Hematopoietic multipotent progenitor cell treated with erythropoietin and hydrocortisone succinate and interleukin-3 and kit ligand, for 6 days (in vitro differentiated cells): ENCODE measurements around the gene MSL2.
A peak's percentile ranks its signal among the peaks of the same experiment; 100 is the strongest.
"Not testable (repeated sequence)": the region's sequence is repeated elsewhere in the genome, so short reads cannot be mapped to it uniquely, and the experiment has no call there.

Experiments used
- DNase-seq: peaks from one replicate; pipeline ENCODE4 v3.0.0-alpha.2; 2015

Gene MSL2

GRCh38 chr3:136192195-136192594 is 3.9 kb downstream of the MSL2 start:
- not testable (repeated sequence) for DNase-seq

- DNase-seq, result no peak
Measured at GRCh38 chr3:136189859-136190617, 6.1 kb downstream of the MSL2 start.

DNA sequence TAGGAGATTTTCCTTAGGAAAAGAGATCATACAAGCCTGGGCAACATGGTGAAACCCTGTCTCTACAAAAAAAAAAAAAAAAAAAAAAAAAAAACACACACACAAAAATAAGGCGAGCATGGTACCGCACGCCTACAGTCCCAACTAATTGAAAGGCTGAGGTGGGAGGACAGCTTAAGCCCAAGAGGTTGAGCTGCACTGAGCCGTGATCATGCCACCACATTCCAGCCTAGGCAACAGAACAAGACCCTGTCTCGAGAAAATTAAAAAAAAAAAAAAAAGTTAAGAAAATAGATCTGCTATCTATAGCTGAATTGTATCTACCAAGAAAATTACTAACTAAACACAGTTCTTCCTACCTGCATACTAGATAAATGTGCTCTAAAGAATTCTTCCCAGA is 7.1 kb downstream of the MSL2 start:
- no peak for DNase-seq

DNA sequence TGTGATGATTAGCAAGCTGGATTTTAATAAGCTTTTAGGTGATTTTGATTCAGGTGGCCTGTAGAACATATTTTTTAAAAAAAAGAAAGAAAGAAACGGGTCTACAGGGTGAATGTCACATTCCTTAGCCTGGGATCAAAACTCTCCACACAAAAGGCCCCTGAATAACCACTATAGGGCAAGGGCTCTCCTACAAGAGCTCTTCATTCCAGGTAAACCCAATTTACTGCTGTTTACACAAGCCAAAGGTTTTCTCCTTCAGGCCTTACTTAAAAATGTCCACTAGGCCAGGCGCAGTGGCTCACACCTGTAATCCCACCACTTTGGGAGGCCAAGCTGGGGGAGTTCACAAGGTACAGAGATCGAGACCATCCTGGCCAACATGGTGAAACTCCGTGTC is 8.3 kb downstream of the MSL2 start:
- DNase-seq, result no peak

DNA sequence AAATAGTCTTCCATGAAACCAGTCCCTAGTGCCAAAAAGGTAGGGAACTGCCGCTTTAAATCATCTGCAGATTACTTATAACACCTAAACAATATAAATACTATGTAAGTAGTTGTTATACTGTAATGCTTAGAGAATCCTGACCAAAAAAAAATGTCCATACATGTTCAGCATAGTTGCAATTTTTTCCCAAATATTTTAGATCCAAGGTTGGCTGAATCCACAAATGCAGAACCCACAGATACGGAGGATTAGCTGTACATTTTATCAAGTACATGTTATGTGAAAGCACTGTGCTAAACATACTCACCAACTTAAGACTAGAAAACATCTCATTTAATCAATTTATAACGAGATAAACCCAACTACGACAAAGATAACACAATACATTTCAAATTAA is 9.3 kb downstream of the MSL2 start:
- no peak for DNase-seq

GRCh38 chr3:136186344-136186743 is 9.8 kb downstream of the MSL2 start:
- DNase-seq, result no peak

DNA sequence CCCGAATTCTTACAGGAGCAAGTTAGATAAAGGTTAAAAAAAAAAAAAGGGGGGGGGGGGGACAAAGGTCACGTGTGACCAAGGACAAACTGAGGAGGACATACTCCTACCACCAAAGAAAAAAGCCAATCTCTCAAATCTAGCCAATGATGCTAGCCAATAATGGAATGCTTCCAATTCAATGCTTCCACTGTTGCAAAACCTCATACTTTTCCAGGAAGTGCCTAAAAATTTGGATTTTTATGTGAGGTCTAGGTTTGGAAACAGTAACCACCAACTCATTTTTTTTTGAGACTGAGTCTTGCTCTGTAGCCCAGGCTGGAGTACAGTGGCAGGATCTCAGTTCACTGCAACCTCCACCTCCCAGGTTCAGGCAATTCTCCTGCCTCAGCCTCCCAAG is 11.4 kb downstream of the MSL2 start:
- DNase-seq, result no peak

DNA sequence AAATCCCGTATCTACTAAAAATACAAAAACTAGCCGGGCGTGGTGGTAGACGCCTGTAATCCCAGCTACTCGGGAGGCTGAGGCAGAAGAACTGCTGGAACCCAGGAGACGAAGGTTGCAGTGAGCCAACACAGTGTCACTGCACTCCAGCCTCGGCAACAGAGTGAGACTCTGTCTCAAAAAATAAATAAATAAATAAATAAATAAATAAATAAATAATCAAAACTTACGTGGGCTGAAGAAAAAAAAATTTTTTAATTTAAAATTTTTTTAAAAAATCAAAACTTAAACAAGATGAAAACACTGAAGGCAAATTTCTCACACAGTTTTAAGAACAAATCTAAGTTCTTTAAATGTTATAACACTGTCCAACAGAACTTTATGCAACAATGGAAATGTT is 14.4 kb downstream of the MSL2 start:
- DNase-seq, result no peak

GRCh38 chr3:136177876-136178275 is 18.3 kb downstream of the MSL2 start:
- no peak for DNase-seq

DNA sequence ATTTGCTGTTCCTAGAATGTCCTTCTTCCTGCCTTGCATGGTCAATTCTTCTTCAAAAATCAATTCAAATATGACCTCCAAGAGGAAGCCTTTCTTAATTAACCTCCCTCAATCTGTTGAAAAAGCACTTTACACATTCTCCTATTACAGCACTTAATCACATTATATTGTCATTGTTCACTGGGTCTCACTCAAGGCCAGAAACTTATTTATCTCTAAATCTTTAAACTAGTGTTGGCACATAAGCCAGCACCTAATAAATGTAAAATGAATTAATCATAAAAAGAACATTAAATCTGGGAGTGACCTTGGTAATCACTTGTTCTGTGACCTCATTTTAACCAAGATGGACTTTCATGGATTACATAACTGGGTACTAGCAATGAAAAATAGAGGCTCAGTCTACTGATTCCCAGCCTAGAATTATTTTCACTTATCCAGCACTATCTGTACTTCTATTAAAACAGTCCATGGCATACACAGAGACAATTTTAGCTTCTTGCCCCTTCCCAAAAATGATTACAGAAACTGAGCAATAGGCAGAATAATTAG is 22.1 kb downstream of the MSL2 start:
- no peak for DNase-seq

- no peak for DNase-seq
Measured at GRCh38 chr3:136171097-136171542, 25.0 kb downstream of the MSL2 start.

GRCh38 chr3:136168236-136168635 is 27.9 kb downstream of the MSL2 start:
- DNase-seq, result not testable (repeated sequence)

DNA sequence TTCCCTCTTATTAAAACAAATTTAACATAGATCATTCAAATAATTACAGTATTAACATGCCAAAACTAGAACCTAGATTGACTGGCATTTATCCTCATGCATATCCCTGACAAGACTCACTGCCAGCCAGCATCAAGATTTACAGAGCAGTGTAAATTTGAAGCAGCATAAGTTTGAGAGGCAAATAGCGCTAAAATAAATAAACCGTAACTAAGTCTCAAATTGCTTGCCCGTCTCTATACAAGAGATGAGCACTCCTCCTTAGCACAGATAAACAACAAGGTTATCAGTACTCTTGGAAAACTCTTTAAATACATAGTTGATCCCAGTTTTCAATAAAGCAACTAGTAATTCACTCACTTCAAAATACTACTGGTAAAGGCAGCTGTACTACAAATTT is 29.6 kb downstream of the MSL2 start:
- DNase-seq, result no peak

- peak; percentile 36 for DNase-seq
Measured at GRCh38 chr3:136163607-136164006, 32.5 kb downstream of the MSL2 start.

GRCh38 chr3:136162322-136162721 is 33.8 kb downstream of the MSL2 start:
- DNase-seq, result no peak

DNA sequence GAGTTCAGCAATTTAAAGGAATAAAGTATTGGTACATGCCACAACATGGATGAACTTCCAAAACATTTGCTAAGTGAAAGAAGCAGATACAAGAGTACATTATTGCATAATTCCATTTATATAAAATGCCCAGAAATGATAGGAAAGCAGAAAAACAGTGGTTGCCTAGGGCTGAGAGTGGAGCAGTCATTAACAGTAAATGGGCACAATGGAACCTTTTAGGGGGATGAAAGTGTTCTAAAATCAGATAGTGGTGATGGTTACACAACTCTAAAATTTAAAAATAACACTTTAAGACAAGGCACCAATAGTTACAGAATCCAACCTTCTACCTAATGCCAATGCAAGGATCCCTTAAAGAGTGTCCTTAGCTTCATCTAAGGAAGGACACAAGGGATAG is 34.6 kb downstream of the MSL2 start:
- DNase-seq, result no peak

- DNase-seq, result no peak
Measured at GRCh38 chr3:136152963-136153362, 43.2 kb downstream of the MSL2 start.

GRCh38 chr3:136152176-136152843 is 43.8 kb downstream of the MSL2 start:
- DNase-seq, result no peak

DNA sequence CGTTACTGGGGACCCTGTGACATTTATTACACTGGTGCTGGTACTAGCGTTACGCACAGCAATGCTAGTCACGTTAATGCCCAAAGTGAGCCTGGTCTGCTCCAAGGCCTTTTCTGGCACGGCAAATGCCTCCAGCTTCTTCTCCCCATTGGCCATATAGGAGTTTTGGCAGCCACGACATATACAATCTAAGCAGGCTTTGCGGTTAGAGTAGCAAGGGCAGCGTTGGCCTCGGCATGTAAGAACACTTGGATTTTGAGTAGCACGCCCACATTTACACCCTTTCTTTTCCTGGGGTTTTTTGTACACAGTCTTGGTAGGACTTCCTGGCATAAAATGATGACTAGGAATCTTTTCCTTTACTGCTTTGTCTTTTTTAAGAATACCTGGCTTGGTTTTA is 44.9 kb downstream of the MSL2 start:
- no peak for DNase-seq

- DNase-seq, result no peak
Measured at GRCh38 chr3:136149667-136150066, 46.5 kb downstream of the MSL2 start.

DNA sequence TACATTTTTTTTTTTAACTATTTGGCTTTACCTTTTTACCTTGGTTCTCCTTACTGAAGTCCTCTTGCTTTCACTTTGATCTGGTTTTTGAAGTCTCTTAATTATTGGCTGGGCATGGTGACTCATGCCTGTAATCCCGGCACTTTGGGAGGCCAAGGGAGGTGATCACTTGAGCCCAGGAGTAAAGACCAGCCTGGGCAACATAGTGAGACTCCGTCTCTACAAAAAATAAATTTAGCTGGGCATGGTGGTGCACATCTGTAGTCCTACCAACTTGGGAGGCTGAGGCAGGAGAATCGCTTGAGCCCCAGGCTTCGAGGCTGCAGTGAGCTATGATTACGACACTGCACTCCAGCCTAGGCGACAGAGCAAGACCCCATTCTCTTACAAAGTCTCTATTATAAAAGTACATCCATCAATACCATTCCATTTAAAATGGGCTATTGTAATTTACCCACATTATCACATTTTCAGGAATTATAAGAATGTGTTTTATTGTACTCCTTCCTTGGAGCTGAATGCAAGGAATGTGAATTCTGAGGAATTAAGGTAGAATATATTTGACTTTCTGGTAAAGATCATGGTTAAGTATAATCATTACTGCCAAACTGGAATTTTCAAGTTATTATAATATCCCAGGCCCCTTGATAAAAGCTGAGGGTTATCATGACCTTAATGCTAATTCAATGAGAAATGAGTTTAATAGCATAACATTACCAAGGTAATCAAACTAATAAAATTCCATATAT is 49.0 kb downstream of the MSL2 start:
- DNase-seq, result no peak

DNA sequence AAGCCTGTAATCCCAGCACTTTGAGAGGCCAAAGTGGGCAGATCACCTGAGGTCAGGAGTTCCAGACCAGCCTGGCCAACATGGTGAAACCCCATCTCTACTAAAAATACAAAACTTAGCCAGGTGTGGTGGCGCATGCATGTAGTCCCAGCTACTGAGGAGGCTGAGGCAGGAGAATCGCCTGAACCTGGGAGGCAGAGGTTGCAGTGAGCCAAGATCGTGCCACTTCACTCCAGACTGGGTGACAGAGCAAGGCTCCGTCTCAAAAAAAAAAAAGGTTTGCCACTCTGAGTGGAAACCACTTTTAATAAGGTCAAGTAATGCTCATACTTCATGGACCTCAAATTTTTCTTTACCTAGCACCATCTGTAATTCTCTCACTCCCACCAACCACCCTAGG is 51.7 kb downstream of the MSL2 start:
- not testable (repeated sequence) for DNase-seq

- no peak for DNase-seq
Measured at GRCh38 chr3:136142592-136142991, 53.5 kb downstream of the MSL2 start.

DNA sequence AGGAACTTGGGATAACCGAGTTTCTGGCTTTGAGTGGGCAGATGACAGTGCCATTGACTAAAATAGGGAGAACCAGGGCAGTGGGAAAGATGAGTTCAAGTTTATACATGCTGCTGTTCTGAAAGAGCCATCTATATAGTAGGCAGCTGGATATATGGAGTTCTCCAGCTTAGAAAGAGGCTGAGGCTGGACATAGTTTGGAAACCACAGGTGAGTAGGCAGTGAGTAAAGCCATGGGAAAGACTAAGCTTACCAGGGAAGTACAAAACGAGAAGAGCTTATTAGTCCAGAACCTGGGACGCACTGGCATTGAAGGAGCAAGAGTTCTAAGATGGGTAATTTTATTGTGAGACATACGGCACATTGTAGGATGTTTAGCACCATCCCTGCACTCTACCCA is 54.2 kb downstream of the MSL2 start:
- DNase-seq, result no peak
